Measurements from ENCODE around the gene SLAMF8.

Gene SLAMF8

DNA sequence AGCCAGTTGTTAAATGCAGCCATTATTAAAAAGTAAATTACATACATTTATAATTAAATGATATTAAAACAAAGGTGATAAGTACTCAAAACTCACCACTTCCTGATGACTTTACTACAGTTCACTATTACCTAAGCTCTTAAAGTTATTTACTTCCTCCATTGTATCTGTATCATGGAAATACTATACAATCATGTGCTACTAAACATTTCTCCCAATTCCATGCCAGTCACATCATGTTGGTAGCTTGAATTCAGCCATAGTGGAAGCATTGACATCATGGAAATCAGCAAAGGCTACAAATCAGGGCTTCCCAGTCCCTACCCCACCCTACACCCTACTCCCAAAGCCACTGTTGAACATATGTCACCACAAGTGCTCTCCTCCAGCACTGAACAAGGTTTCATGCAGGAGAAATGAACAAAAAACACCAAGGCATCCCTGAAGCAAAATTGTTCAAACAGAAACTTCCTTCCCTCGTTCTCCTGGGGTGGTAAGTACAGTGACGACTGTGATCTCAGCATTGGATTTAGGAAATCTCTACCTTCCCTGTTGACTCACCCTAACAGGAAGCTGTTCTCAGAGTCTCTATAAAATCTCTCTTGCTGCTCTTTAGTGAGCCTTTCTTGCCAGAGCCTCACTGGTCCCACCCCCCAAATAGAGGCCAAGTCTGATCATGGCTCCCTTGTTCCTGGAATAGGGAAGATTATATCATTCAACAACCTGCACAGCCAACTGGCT is 23.1 kb downstream of the SLAMF8 start:
- no peak for DNase-seq

DNA sequence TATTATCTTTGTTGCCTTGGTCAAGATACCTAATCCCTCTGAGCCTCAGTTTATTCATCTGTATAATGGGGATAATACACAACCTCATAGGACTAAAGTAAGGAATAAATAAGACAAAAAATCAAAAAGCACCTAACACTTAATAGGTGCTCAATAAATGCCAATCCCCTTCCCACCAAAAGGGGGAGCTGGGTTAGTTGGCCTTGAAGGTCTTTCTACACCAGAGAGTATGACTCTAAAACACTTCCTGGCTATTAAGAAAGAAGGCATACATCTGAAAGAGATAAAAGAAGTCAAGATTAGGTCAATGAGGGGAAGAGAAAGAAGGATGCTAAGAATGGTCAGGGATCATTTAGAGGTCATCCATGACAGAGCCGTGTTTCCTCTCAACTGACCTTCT is 24.7 kb downstream of the SLAMF8 start:
- peak; percentile 22 for DNase-seq

DNA sequence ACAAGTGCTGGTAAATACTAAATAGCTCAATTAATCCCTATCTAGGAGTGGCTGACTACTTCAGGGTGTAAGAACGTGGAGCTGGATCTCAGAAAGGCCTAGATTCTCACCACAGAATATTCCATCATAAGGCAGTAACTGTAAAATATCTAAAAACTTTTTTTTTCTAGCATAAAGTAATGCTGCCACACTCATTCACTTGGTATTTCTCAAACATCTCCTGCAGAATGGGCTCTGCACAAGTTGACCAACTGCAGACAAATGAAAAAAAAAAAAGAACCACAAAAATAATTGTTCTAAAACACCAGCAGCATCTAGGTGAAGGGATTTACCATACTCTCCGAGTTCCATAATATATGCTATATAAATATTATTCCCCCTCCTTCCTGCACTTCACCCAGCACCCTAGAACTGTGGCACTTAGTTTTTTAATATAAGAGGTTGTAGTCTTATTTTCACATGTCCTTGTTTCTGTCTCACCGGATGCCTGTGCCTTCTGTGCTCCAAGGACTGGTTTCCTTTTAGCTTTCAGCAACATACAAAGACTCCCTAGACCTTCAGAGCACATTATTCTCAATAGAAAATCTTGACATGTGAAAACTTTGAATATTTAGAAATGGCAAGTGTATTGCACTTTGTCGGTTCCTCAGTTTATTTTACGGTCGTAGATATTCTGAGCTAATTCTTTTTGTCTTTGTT is 26.9 kb downstream of the SLAMF8 start:
- DNase-seq: no peak

DNA sequence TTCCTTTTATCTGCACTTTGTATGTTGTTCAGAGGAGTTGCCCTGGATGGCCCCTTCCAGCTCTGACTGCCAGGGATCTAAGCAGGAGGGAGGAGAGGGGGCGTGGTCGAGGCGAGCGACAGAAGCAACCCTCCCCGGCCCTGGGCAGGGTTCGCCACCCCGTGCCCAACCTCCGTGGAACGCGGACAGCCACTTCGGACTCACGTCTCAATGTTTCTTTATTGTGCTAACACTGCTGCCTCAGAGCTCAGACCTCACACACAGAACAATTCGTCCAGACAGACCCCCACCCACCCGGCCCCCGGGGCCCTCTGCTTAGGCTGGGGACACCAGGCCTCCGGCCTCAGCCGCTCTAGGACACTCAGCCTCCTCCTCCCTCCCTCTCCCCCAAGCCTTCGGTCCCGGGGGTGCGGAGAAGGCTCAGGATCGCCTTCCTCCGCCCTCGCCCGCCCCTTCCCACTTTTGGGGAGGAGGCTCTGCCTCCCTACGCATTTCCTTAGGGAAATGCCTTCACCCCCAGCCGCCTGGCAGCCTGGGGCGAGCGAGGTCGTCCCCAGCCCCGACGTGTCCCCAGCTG is 27.5 kb downstream of the SLAMF8 start:
- no peak for DNase-seq

DNA sequence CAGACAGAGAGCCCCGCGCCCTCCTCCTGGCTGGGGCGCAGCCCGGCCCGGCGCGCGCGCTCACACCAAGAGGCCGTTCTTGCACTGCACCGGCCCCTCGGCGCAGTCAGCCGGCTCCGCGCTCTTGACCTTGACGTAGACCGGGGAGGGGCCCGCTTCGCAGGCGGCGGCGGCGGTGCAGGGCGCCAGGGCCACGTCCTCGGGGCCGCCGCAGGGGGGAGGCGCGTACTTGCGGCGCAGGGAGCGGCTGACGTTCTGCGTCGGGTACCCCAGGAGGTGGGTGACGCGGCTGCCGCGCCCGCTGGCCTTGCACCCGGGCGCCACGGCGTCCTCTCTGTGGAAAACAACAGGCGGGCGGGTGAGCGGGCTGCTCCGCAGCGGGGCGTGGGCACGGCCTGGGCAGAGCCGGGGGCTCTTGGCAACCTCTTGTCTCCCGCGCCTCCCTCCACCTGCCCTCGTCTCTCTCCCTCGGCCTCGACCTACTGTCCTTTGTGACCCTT is 28.1 kb downstream of the SLAMF8 start:
- peak; percentile 78 for DNase-seq

DNA sequence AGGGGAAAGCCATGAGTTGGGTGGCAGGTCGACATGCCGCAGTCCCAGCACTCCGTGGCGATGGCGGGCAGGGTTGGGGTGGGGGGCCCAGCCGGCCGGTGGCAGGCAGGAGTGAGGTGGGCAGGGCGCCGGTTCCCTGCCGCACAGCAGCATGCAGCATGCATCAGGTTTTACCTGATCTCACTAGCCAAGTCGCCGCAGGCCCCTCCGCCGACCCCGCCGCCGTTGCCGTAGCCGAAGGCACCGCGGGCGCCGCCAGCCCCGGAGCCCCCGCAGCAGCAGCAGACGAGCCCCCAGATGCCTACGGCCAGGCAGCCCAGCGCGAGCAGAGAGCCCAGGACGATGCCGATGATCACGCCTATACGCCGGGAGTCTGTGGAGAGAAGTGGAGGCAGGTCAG is 29.0 kb downstream of the SLAMF8 start:
- DNase-seq: no peak

DNA sequence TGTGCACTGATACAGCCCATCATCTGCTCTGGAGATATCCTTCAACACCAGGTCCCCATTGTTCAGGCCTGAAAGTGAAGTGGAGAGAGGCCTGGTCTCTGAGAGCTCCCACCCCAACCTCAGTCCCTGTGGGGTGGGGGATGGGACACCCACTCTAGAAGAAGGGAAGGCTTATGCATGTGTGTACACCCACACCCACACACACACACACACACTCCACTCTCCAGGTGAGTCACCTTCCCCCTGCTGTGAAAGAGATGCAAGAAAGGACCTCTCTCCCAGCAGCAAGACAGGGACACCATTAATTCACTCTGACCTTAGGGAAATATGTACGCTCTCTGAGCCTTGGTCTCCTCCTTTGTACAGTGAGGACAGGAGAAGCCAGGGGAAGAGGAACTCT is 29.9 kb downstream of the SLAMF8 start:
- no peak for DNase-seq

DNA sequence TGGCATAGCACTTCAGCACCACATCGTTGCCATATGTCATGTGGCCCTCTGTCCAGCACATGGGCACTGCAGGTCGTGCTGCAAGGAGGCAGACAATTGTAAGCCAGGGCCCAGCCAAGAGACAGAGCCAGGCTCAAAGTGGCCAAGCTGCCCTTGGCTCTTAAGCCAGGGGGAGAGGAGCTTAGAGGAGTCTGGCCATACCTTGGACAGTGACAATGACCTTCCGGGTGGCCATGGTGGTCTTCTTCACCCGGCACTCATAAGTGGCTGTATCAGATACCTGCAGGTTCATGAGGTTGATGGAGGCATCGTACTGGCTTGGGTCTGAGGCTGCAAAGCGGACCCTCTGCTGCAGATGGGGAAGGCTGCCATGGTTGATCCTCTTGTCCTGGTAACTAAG is 31.2 kb downstream of the SLAMF8 start:
- DNase-seq: no peak

DNA sequence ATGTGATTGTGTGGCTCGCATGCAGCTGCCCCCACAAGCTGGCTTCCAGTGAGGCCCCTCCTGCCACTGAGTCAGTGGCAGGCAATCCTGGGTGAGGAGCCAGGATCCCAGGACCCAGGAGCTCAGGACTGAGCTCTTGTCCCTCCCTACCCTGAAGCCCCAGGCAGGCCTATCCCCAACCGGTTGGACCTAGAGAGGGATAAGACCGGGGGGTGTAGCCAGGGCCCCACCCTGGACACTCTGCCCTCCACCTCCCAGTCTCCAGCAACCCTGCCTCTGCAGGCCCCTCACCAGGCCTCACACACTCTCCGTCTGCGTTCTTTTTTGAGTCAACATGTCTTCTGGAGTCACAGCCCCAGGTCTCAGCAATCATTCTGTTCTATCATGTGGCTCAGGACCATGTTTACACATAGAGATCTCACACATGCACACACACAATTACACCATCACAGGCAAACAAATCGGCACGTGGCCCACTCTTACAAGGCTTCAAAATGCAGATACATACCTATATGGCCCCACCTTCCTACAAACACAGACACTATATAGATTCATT is 33.2 kb downstream of the SLAMF8 start:
- no peak for DNase-seq

DNA sequence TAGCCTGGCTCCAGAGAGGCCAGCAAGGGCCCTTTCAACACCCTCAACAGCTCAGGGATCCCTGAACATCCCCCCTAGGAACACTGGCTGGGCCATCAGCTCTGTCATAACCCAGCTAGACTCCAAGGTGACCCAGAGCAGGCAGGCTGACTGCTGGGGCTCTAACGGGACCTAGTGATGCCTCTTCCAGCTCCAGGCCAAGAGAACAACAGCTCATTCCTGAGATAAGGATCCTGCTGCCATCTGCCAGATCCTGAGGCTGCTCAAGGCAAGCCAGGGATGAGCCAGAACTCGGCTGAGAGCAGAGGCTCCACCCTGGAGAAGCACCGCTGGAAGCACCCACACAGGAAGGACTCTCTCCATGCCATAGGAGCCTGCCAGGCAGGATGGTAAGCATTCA is 33.8 kb downstream of the SLAMF8 start:
- DNase-seq: no peak

DNA sequence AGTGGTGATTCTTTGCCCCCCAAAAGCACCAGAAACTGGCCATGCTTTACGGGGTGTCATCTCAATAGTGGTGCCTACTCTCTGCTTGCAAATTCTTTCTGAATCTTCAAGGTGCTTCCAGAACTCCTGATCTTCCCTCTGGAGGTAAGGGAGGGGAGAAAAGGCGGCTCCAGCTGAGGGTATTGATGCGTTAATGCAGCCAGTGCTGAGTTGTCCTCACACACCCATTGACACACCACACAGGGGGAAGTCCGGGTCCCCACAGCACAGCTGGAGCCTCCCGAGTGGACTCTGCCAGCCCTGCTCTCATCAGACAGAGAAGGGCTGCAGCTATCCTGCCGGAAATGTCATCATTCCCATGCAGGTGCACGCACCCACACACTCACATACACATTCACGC is 34.5 kb downstream of the SLAMF8 start:
- no peak for DNase-seq

DNA sequence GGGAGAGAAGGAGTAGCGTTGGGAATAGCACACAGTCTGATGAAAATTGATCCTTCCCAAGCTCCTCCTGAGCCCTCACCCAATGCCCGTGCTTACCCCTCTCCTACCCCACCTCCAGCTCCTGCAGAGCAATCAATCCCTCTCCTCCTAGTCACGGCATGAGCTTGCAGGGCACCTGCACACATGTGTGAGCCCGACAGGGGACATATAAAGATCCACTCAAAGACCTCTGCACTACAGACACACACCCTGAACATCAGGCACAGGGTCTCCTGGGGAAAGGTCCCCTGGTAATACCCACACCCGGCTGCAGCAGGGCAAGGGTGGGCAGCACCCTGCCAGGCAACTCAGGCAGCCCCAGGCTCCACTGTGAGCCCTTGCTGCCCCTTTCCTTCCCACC is 35.4 kb downstream of the SLAMF8 start:
- DNase-seq: no peak

DNA sequence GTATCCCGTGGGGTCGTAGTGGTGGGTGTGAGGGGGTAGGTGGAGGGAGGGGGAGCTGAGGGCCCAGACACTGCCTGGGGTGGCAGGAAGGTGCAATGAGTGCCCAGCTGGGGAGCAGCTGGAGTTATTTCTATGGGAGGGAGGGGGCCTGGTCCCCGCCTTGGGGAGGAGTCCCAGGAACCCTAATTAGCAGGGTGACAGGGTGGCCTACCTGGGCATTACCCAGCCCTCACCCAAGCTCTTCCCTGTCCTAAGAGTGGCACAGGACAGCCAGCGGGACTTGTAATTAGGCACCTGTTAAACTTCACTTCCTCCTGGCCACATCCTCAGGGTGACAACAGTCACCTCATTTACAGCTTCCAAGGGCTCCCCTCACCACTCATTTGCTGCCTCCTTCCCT is 35.9 kb downstream of the SLAMF8 start, which contains the start of gene VSIG8:
Gene VSIG8, minus strand, starts transcription at position 101 of the 400 bp plus-strand sequence. CDS start 136 bp downstream, outside the sequence.
- DNase-seq: no peak

DNA sequence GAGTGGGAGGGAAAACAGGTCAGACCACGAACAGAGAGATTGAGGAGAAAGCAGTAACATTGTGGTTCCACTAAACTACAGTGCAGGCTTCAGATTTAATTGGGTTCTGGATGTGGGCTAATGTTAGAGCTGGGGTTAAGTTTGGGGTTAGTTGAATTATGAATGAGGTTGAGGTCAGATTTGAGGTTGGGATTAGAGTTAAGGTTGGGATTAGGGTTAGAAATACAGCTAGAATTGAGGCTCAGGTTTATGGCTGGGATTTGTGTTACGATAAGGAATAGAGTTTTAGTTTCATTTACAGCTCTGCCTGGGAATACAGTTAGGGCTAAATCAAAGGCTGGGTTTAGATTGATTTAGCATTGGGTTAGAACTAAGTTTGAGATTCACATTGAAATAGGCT is 37.6 kb downstream of the SLAMF8 start:
- DNase-seq: no peak

DNA sequence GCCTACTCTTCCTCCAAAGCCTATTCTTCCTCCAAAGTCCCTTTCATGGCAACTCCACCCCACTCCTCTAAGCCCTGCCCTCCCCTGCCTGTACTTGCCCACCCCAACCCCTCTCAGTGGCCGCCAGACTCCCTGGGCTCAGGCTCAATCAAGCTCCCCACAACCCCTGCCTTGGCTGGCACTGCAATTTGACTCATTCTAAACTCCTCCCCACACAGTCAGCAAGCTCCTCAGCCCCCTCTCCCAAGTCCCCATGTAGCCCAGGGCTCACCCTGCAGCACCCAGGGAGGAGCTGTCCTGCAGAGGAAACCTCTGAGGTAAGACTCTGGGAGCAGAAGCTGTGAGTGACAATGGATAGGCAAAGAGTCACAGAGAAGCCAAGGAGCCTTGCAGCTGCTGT is 39.4 kb downstream of the SLAMF8 start:
- DNase-seq: no peak

DNA sequence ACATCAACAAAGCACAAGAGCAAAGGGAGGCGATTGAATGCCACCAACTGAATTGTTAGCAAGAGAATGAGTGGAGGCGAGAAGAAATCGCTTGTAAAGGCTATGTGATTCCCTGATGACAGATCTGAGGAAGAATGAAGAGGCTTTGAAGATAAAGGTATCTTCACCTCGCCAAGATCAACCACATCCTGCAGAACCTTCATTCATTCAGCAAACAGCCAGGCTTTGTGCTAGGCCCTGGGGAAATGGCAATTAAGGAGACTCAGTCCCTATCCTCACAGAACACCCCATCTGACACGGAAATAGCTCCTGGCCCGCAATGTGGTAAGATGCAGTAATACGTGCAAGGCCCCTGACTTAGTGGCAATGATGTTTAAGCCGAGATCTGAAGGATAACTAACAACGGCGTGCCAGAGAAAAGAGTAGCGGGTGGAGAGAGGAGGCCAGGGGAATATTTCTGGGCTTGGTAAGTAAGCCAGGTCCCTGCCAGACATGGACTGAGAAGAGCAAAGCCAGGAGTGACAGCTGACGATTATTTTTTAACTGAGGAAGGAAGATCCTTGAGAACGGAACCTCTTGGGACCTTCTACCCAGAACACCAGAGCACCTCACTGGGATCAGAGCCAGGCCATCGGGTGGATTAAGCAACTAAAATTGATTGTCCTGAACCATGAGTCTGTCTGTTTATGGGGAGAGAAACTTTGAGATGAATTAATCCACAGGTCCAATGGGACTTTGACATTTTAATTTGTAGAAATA is 40.4 kb downstream of the SLAMF8 start:
- DNase-seq: no peak

DNA sequence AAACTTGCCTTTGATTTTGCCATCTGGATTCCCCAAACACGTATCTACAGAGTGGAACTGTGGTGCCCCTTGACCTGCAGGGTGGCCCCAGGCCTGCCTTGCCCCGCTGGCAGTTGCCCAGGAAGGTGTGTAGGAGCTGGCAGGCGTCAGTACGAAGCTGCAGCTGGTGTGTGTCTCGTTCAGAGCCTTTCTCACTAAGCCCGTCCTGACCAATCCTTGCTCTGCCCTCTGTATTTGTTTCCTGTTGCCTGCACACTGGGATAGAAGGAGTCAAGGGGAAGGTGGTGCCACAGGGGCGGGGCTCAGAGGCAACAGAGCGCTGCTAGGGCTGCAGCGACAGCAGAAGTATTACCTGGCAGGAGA is 41.0 kb downstream of the SLAMF8 start:
- DNase-seq: no peak

DNA sequence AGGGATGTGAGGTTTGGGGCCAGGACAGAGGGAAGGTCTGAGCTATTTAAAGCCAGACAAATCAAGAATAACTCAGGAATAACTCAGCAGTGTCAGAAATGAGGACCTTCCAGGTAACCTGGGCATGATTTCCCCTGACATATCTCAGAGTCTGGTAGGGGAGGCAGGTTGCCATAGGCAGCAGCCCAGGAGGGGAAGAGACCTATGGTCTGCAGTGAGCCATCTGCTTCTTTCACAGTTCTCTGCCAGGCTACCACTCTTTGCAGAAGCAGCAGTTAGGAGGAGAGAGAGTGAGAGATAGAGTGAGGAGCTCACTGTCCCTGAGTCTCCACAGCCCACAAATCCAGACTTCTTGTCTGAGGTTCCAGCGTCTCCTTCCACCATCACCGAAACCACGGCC is 42.1 kb downstream of the SLAMF8 start:
- DNase-seq: no peak

DNA sequence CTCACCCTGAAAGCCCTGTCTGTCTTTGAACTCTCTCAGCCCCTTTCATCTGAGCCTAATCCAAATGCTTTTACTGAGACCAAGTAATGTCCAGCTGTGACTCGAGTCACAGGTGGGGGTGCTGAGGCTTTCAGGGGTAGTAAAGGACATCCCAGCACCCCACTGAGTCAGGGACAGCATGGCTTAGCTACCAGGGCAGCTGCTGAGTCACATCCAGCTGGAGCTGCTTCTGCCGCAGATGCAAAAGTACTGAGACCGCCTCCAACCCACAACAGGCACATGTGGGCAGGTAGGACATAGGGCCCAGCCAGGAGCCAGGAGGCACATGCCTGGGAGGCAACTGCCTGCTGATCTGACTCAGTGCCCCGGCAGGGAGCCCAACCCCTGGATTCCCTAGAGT is 42.5 kb downstream of the SLAMF8 start:
- no peak for DNase-seq

DNA sequence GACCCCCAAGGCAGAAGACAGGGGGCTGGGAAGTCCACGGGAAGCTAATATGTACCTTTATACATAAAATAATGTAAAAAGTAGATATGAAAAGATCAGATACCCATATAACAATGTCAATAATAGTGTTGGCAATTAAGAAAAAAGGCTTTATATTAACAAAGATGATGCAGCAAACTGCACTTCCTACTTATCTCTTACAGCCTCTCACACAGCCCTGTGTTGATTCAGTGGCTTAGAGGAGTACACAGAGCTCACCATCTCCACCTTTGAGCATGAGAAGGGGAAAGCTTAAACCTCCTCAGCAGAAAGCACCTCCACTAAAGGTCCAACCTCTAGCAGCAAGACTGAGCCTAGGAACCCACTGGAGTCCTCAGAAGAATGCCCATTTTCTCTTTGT is 42.9 kb downstream of the SLAMF8 start:
- DNase-seq: no peak

DNA sequence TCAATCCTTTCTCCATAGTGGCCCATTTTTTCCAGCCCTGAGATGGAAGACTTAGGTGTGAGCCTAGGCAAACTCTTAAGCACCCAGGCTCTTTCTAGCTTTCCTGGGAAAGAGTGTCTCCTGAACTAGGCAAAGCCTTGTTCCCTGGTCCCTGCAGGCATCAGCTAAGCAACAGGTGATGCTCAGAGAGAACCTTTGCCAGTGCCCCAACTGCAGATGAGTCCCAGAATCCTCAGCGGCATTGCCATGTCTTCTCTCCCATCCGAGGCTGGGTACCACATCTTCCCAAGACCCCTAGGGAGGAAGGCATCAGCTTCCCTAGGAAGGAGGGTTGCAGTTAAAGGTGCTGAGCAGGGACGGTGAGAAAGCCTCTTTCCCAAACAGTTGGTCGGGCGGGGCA is 44.0 kb downstream of the SLAMF8 start:
- DNase-seq: no peak

DNA sequence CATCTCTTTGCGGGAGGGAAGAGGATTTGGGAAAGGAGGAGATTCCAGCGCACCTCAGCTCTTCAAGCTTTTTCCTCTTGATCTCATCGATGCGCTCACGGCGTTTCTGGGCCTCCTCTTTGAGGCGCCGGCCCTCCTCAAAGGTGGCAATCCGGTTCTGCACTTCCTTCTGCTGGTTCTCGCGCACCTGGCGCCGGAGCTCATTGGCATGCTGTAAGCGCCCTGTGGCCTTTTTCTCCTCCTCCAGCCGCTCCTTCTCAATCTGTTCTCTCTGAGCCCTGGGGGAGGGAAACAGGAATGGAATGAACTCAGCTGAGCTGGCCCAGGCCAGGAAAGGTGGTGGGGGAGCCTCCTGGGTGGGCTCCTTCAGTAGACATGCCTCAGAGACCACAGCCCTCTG is 46.2 kb downstream of the SLAMF8 start:
- no peak for DNase-seq

DNA sequence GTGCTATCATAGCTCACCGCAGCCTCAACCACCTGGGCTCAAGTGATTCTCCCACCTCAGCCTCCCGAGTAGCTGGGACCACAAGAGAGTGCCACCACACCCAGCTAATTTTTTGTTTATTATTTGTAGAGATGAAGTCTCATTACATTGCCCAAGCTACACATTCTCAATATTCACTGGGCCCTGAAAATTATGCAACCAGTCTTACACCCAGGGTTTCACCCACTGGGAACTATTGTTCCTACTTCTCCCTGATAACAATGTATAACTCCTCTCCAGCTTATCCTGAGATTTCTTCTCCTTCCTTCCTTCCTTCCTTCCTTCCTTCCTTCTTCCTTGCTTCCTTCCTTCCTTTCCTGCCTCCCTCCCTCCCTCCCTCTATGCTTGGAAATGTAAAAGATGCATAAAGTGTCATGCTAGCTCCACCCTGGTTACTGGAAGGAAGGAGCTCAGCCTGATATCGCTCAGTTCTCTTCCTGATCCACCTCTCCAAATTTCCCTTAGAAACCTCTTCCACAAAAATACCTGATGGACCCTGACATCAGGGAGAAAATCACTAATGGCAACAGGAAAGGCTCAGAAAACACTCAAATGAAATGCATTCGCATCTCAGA is 47.0 kb downstream of the SLAMF8 start:
- DNase-seq: no peak
